ENCODE results near the gene BTNL2.
A peak's percentile ranks its signal among the peaks of the same experiment; 100 is the strongest.
"Not testable (repeated sequence)": the region's sequence is repeated elsewhere in the genome, so short reads cannot be mapped to it uniquely, and the experiment has no call there.

BTNL2 gene

GRCh38 chr6:32439602-32440214, 32.7 kb upstream of the BTNL2 start, which contains the start of gene HLA-DRA:
Gene HLA-DRA (plus strand): TSS chr6:32439887. CDS start chr6:32439951, 64 bp downstream.
- no peak within 1 kb of the TSS for H3K27ac ChIP-seq
- no peak for TF ChIP-seq CTCF (conservative IDR thresholded peaks at IDR 0.05)

- no peak for TF ChIP-seq CTCF (conservative IDR thresholded peaks at IDR 0.05)
- no peak overlapping the region for H3K27ac ChIP-seq
Observed at GRCh38 chr6:32439139-32439538, 32.2 kb upstream of the BTNL2 start.

- TF ChIP-seq CTCF (conservative IDR thresholded peaks at IDR 0.05) = no peak
- H3K27ac ChIP-seq = no peak overlapping the region
Observed at GRCh38 chr6:32436995-32437836, 30.2 kb upstream of the BTNL2 start.

- H3K27ac ChIP-seq = no peak overlapping the region
- no peak for TF ChIP-seq CTCF (conservative IDR thresholded peaks at IDR 0.05)
Observed at GRCh38 chr6:32436186-32436585, 29.2 kb upstream of the BTNL2 start.

- H3K27ac ChIP-seq = not testable (repeated sequence)
Observed at GRCh38 chr6:32433950-32434349, 27.0 kb upstream of the BTNL2 start.

- peak; percentile 64 for TF ChIP-seq CTCF (conservative IDR thresholded peaks at IDR 0.05)
- no peak overlapping the region for H3K27ac ChIP-seq
Observed at GRCh38 chr6:32432050-32432450, 25.1 kb upstream of the BTNL2 start.

- TF ChIP-seq CTCF (conservative IDR thresholded peaks at IDR 0.05) = no peak
- no peak overlapping the region for H3K27ac ChIP-seq
Observed at GRCh38 chr6:32431142-32431541, 24.2 kb upstream of the BTNL2 start.

- H3K27ac ChIP-seq = no peak overlapping the region
- TF ChIP-seq CTCF (conservative IDR thresholded peaks at IDR 0.05) = no peak
Observed at GRCh38 chr6:32430179-32430578, 23.2 kb upstream of the BTNL2 start.

All from VCaP (cell line).